GM12878 (cell line): ENCODE results near the gene LYL1. TPM values are rescaled to one million over a fixed set of nuclear protein-coding genes. Genes with fewer than 3 reads are reported as not detected.

Experiments used
- JUNB ChIP-seq: IDR thresholded peaks from 2 replicates; pipeline ENCODE4 v1.6.1; 2016; ENCODE audit warnings: antibody characterized with exemption, mild to moderate bottlenecking
- NFYB ChIP-seq: IDR thresholded peaks from 2 replicates; pipeline ENCODE4 v1.6.1; 2011; ENCODE audit warnings: low read depth, mild to moderate bottlenecking, low read length, improper control_type of control experiment, moderate library complexity; ENCODE audit not compliant: insufficient read depth
- ZBTB33 ChIP-seq: fragments of 450-650 bp; IDR thresholded peaks from 2 replicates; pipeline ENCODE4 v1.6.1; 2017; ENCODE audit warnings: mild to moderate bottlenecking
- polyA plus RNA-seq, 11 experiments: library from polyadenylated mRNA; depleted of rRNA in 4 of 11; unstranded in 6 of 11; stranded (reverse) in 5 of 11; fragments of >200 nt; fragmentation: Nextera tagmentation in 4 of 11; fragmentation: Illumina TruSeq in 1 of 11; extraction: Ambion mirVana in 4 of 11; extraction: Trizol in 1 of 11; gene quantifications; 1 replicate in 1 of 11; 2 replicates in 10 of 11; pipeline versions ENCODE4 v1.2.1 to v1.2.3, GENCODE V29; 2011 to 2016; ENCODE audit warnings: inconsistent platforms in 2 of 11, missing spikeins in 2 of 11, low read depth in 1 of 11
- total RNA-seq, 4 experiments: library from RNA; depleted of rRNA in 3 of 4; stranded (reverse); fragments of >200 nt in 3 of 4; fragmentation: Illumina TruSeq in 1 of 4; extraction: Trizol in 1 of 4; gene quantifications; 2 replicates each; pipeline versions ENCODE4 v1.2.1 to v1.2.3, GENCODE V29; 2013 to 2021
- TF ChIP-seq, protein P1 (sequence below): IDR thresholded peaks from 2 replicates; pipeline ENCODE4 v1.6.1; 2012; ENCODE audit warnings: improper control_type of control experiment, low read depth, low read length; ENCODE audit not compliant: insufficient replicate concordance
- TF ChIP-seq, protein P2 (sequence below): IDR thresholded peaks from 2 replicates; pipeline ENCODE4 v1.6.1; 2012; ENCODE audit warnings: mild to moderate bottlenecking, low read depth, low read length

LYL1 gene
- total and polyA plus RNA-seq, 10 of the 15 experiments (the other 5 are each of a cell fraction or from before 2014, with no cell fraction given), result 0.10 to 34.8 (median 4.4) TPM

- TF ChIP-seq, protein P1, sequence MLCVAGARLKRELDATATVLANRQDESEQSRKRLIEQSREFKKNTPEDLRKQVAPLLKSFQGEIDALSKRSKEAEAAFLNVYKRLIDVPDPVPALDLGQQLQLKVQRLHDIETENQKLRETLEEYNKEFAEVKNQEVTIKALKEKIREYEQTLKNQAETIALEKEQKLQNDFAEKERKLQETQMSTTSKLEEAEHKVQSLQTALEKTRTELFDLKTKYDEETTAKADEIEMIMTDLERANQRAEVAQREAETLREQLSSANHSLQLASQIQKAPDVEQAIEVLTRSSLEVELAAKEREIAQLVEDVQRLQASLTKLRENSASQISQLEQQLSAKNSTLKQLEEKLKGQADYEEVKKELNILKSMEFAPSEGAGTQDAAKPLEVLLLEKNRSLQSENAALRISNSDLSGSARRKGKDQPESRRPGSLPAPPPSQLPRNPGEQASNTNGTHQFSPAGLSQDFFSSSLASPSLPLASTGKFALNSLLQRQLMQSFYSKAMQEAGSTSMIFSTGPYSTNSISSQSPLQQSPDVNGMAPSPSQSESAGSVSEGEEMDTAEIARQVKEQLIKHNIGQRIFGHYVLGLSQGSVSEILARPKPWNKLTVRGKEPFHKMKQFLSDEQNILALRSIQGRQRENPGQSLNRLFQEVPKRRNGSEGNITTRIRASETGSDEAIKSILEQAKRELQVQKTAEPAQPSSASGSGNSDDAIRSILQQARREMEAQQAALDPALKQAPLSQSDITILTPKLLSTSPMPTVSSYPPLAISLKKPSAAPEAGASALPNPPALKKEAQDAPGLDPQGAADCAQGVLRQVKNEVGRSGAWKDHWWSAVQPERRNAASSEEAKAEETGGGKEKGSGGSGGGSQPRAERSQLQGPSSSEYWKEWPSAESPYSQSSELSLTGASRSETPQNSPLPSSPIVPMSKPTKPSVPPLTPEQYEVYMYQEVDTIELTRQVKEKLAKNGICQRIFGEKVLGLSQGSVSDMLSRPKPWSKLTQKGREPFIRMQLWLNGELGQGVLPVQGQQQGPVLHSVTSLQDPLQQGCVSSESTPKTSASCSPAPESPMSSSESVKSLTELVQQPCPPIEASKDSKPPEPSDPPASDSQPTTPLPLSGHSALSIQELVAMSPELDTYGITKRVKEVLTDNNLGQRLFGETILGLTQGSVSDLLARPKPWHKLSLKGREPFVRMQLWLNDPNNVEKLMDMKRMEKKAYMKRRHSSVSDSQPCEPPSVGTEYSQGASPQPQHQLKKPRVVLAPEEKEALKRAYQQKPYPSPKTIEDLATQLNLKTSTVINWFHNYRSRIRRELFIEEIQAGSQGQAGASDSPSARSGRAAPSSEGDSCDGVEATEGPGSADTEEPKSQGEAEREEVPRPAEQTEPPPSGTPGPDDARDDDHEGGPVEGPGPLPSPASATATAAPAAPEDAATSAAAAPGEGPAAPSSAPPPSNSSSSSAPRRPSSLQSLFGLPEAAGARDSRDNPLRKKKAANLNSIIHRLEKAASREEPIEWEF, result no peak
- TF ChIP-seq JUNB (no peak), NFYB (no peak), ZBTB33 (no peak)
- TF ChIP-seq, protein P2, sequence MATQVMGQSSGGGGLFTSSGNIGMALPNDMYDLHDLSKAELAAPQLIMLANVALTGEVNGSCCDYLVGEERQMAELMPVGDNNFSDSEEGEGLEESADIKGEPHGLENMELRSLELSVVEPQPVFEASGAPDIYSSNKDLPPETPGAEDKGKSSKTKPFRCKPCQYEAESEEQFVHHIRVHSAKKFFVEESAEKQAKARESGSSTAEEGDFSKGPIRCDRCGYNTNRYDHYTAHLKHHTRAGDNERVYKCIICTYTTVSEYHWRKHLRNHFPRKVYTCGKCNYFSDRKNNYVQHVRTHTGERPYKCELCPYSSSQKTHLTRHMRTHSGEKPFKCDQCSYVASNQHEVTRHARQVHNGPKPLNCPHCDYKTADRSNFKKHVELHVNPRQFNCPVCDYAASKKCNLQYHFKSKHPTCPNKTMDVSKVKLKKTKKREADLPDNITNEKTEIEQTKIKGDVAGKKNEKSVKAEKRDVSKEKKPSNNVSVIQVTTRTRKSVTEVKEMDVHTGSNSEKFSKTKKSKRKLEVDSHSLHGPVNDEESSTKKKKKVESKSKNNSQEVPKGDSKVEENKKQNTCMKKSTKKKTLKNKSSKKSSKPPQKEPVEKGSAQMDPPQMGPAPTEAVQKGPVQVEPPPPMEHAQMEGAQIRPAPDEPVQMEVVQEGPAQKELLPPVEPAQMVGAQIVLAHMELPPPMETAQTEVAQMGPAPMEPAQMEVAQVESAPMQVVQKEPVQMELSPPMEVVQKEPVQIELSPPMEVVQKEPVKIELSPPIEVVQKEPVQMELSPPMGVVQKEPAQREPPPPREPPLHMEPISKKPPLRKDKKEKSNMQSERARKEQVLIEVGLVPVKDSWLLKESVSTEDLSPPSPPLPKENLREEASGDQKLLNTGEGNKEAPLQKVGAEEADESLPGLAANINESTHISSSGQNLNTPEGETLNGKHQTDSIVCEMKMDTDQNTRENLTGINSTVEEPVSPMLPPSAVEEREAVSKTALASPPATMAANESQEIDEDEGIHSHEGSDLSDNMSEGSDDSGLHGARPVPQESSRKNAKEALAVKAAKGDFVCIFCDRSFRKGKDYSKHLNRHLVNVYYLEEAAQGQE, result no peak
Measured at GRCh38 chr19:13093407-13094105, 9.1 kb downstream of the LYL1 start (continued).
